Measurements from ENCODE around the gene BACE1.

BACE1 gene

DNA sequence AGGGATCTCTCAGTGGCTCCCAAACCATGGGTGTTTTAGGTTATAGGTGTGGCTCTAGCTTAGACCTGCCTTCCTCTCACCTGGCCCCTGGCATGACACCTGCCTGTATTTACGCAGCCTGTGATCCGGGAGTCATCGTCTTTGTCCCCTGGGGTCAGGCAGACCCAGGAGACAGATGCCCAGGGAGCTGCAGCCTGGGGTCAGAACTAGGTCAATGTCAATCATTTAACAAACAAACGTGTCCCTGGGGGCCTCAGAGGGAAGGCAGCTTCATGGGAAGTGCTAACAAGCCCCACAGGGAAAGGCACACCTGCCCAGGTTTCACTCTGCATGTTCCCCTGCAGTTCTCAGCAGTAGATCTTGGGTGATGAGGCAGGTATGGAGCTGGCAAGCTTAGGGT is 13.0 kb downstream of the BACE1 start:
- no peaks in the 10 kb centered on the region for H3K9me2 ChIP-seq (replicated peaks; ENCODE audit: control insufficient read depth, low read length)
- no peaks in the 10 kb centered on the region for H3K79me2 ChIP-seq (ENCODE audit: control insufficient read depth, low read length)
- 0 out of 2 replicates have a peak, but pooled peaks cover 10% of the 10 kb centered on the region for H3K27me3 ChIP-seq (ENCODE audit: control insufficient read depth, low read length)
- no peaks in the 10 kb centered on the region for H3K9me3 ChIP-seq (ENCODE audit: control insufficient read depth, insufficient read depth, low read length)
- TF ChIP-seq EZH2phosphoT487 (IDR thresholded peaks at IDR 0.05; ENCODE audit: borderline replicate concordance, low read length) (no peak), CTCF (IDR thresholded peaks at IDR 0.05; ENCODE audit: low read depth, low read length, poor library complexity, severe bottlenecking) (no peak)
- H3K4me2 ChIP-seq (ENCODE audit: low read length), result no peak overlapping the region
- H3F3A ChIP-seq (ENCODE audit: control insufficient read depth, insufficient read depth), result no peaks in the 10 kb centered on the region
- no peaks in the 10 kb centered on the region for H3K4me1 ChIP-seq (ENCODE audit: control insufficient read depth, low read length)
- H3K27ac ChIP-seq (ENCODE audit: low read depth, low read length), result no peak overlapping the region
- no peaks in the 10 kb centered on the region for H4K20me1 ChIP-seq (ENCODE audit: control insufficient read depth, insufficient read depth, low read depth, low read length)
- H3K4me3 ChIP-seq (ENCODE audit: low read length), result no peak overlapping the region
- H3K36me3 ChIP-seq (ENCODE audit: control insufficient read depth, low read length), result no peaks in the 10 kb centered on the region

GRCh38 chr11:117302228-117302627 is 13.8 kb downstream of the BACE1 start:
- Histone ChIP-seq H3K9me2 (replicated peaks; ENCODE audit: control insufficient read depth, low read length) (no peaks in the 10 kb centered on the region), H3K79me2 (ENCODE audit: control insufficient read depth, low read length) (no peaks in the 10 kb centered on the region), H3K27ac (ENCODE audit: low read depth, low read length) (no peak overlapping the region), H3K36me3 (ENCODE audit: control insufficient read depth, low read length) (no peaks in the 10 kb centered on the region), H4K20me1 (ENCODE audit: control insufficient read depth, insufficient read depth, low read depth, low read length) (no peaks in the 10 kb centered on the region), H3K4me1 (ENCODE audit: control insufficient read depth, low read length) (no peaks in the 10 kb centered on the region), H3K27me3 (ENCODE audit: control insufficient read depth, low read length) (0 out of 2 replicates have a peak, but pooled peaks cover 10% of the 10 kb centered on the region), H3F3A (ENCODE audit: control insufficient read depth, insufficient read depth) (no peaks in the 10 kb centered on the region), H3K9me3 (ENCODE audit: control insufficient read depth, insufficient read depth, low read length) (no peaks in the 10 kb centered on the region), H3K4me2 (ENCODE audit: low read length) (no peak overlapping the region), H3K4me3 (ENCODE audit: low read length) (no peak overlapping the region)
- TF ChIP-seq EZH2phosphoT487 (IDR thresholded peaks at IDR 0.05; ENCODE audit: borderline replicate concordance, low read length), result no peak
- no peak for TF ChIP-seq CTCF (IDR thresholded peaks at IDR 0.05; ENCODE audit: low read depth, low read length, poor library complexity, severe bottlenecking)

GRCh38 chr11:117300773-117301172 is 15.3 kb downstream of the BACE1 start:
- Histone ChIP-seq H3K4me1 (ENCODE audit: control insufficient read depth, low read length) (no peaks in the 10 kb centered on the region), H4K20me1 (ENCODE audit: control insufficient read depth, insufficient read depth, low read depth, low read length) (no peaks in the 10 kb centered on the region), H3F3A (ENCODE audit: control insufficient read depth, insufficient read depth) (no peaks in the 10 kb centered on the region), H3K79me2 (ENCODE audit: control insufficient read depth, low read length) (no peaks in the 10 kb centered on the region), H3K4me3 (ENCODE audit: low read length) (no peak overlapping the region), H3K27ac (ENCODE audit: low read depth, low read length) (no peak overlapping the region), H3K27me3 (ENCODE audit: control insufficient read depth, low read length) (0 out of 2 replicates have a peak, but pooled peaks cover 10% of the 10 kb centered on the region), H3K9me3 (ENCODE audit: control insufficient read depth, insufficient read depth, low read length) (no peaks in the 10 kb centered on the region), H3K9me2 (replicated peaks; ENCODE audit: control insufficient read depth, low read length) (no peaks in the 10 kb centered on the region), H3K36me3 (ENCODE audit: control insufficient read depth, low read length) (no peaks in the 10 kb centered on the region), H3K4me2 (ENCODE audit: low read length) (no peak overlapping the region)
- no peak for TF ChIP-seq CTCF (IDR thresholded peaks at IDR 0.05; ENCODE audit: low read depth, low read length, poor library complexity, severe bottlenecking)
- TF ChIP-seq EZH2phosphoT487 (IDR thresholded peaks at IDR 0.05; ENCODE audit: borderline replicate concordance, low read length), result no peak

Data from DOHH2 (cell line).